Right lobe of liver (tissue), 6 donors: ENCODE measurements around the gene ZDHHC14. TPM values are rescaled to one million over a fixed set of nuclear protein-coding genes. Genes with fewer than 3 reads are reported as not detected.
"Not testable (repeated sequence)": the region's sequence is repeated elsewhere in the genome, so short reads cannot be mapped to it uniquely, and the experiment has no call there.

Experiments used
- ATAC-seq, 4 donors: fragments of 200-7000 bp; cut with Tn5 transposase; one replicate each; pipeline ENCODE4 v1.9.1; 2020; ENCODE audit warnings: mild to moderate bottlenecking in 4 of 4, moderate library complexity in 4 of 4
- DNase-seq, 3 donors: peaks; one replicate each; pipeline ENCODE4 v3.0.0-alpha.2; 2020
- H3K27ac ChIP-seq, 3 donors: fragments of 200-600 bp; one replicate each; pipeline ENCODE4 v1.8.0; 2022
- H3K27me3 ChIP-seq, 2 donors: fragments of 200-600 bp; one replicate each; pipeline ENCODE4 v1.8.0; 2022
- H3K36me3 ChIP-seq, 4 donors: fragments of 200-600 bp; sonication (generic) in 1 of 4; one replicate each; pipeline versions ENCODE4 v1.5.1 to v1.8.0; 2017 to 2022; ENCODE audit warnings: control low read depth in 1 of 4
- H3K4me1 ChIP-seq, 4 donors: fragments of 200-600 bp; sonication (generic) in 1 of 4; one replicate each; pipeline versions ENCODE4 v1.5.1 to v1.8.0; 2017 to 2022; ENCODE audit warnings: control low read depth in 1 of 4
- H3K4me3 ChIP-seq, 3 donors: fragments of 200-600 bp; one replicate each; pipeline ENCODE4 v1.8.0; 2022
- H3K9me3 ChIP-seq, 4 donors: fragments of 200-600 bp; sonication (generic) in 1 of 4; one replicate each; pipeline versions ENCODE4 v1.5.1 to v1.8.0; 2017 to 2022; ENCODE audit warnings: control low read depth in 1 of 4
- POLR2A ChIP-seq: fragments of 450-650 bp; IDR thresholded peaks from one replicate; pipeline ENCODE4 v1.6.1; 2017; ENCODE audit warnings: antibody characterized with exemption, mild to moderate bottlenecking
- WGBS: methylation state at CpG from one replicate; pipeline ENCODE4 v1.1.6; 2018; ENCODE audit warnings: low coverage, low lambda C conversion rate; ENCODE audit not compliant: insufficient coverage; ENCODE audit errors: missing lambda C conversion rate; 5-methylcytosine and 5-hydroxymethylcytosine counted together
- intact Hi-C, 2 donors: fragments of 100-400 bp; cut with DNase I; formaldehyde crosslinking; loops; one replicate each; pipeline versions ENCODE4 v1.11.2 to v1.14.1; 2022
- total RNA-seq, 6 experiments: library from RNA; depleted of rRNA in 2 of 6; stranded (reverse); fragments of >200 nt in 2 of 6; fragmentation: NEBNext Ultra II Directional in 3 of 6; extraction: Animal tissue kit (Norgen Biotek cat#: 25700) in 3 of 6; gene quantifications; one replicate each; pipeline versions ENCODE4 v1.1.0 to v1.2.4, GENCODE V29; 2016 to 2023
- TF ChIP-seq, protein P1 (sequence below), 4 donors: fragments of 200-600 bp in 3 of 4; fragments of 450-650 bp in 1 of 4; IDR thresholded peaks; one replicate each; pipeline versions ENCODE4 v1.5.1 to v1.8.0; 2016 to 2022; ENCODE audit warnings: antibody characterized with exemption in 4 of 4, mild to moderate bottlenecking in 2 of 4
- donor health status: DM: no; HTN: yes; CAD: no.
- donor health status: DM: no; HTN: no; CAD: no.
- donor health status: DM: no; HTN: no; CAD: no.
- donor health status: DM: no; HTN: yes; CAD: no.
- donor health status: DM: no; HTN: yes; CAD: no.

The ZDHHC14 gene
- total RNA-seq, 6 experiments from 2014 or later, result 7.3 to 13.0 (median 10.3) TPM

- H3K9me3 ChIP-seq, result no peaks in the 10 kb centered on the region
- DNase-seq, result no peak
- intact Hi-C loops, result no loop called here
- ATAC-seq, result no peak
- H3K4me3 ChIP-seq, result no peak overlapping the region
- TF ChIP-seq POLR2A, result no peak
- TF ChIP-seq, protein P1, sequence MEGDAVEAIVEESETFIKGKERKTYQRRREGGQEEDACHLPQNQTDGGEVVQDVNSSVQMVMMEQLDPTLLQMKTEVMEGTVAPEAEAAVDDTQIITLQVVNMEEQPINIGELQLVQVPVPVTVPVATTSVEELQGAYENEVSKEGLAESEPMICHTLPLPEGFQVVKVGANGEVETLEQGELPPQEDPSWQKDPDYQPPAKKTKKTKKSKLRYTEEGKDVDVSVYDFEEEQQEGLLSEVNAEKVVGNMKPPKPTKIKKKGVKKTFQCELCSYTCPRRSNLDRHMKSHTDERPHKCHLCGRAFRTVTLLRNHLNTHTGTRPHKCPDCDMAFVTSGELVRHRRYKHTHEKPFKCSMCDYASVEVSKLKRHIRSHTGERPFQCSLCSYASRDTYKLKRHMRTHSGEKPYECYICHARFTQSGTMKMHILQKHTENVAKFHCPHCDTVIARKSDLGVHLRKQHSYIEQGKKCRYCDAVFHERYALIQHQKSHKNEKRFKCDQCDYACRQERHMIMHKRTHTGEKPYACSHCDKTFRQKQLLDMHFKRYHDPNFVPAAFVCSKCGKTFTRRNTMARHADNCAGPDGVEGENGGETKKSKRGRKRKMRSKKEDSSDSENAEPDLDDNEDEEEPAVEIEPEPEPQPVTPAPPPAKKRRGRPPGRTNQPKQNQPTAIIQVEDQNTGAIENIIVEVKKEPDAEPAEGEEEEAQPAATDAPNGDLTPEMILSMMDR (IDR thresholded peaks at IDR 0.05), result no peak
- WGBS, result 88% methylated on average over 4 of the region's 5 CpGs
- H3K36me3 ChIP-seq, result no peaks in the 10 kb centered on the region
- H3K4me1 ChIP-seq, result no peaks in the 10 kb centered on the region
- H3K27me3 ChIP-seq, result no peaks in the 10 kb centered on the region
- H3K27ac ChIP-seq, result no peak overlapping the region
Observed at GRCh38 chr6:157571950-157572349, 191.0 kb downstream of the ZDHHC14 start.

DNA sequence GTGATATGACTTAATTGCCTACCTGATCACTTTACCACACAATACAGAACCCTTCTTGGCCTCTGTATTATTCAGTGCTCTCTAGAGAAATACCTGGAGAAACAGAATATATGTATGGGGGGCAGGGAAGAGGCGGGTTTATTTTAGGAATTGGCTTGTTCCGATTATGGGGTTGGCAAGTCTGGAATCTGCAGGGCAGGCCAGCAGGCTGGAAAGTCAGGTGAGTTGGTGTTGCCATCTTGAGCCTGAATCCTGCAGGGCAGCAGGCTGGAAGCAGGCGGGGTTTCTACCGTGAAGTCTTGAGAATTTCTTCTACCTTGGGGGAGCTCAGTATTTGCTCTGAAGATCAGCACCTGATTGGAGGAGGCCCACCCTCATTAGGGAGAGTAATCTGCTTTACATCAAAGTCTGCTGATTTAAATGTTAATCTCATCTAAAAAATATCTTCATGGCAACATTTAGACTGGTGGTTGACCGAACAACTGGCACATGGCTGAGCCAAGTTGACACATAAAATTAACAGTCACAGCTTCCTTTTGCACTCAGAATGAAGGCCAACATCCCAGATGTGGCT, 193.9 kb downstream of the ZDHHC14 start:
- H3K9me3 ChIP-seq, result no peaks in the 10 kb centered on the region
- no peak for ATAC-seq
- H3K27ac ChIP-seq, result no peak overlapping the region
- TF ChIP-seq, protein P1 (IDR thresholded peaks at IDR 0.05), result no peak
- no peak for TF ChIP-seq POLR2A
- DNase-seq, result no peak
- H3K36me3 ChIP-seq, result no peaks in the 10 kb centered on the region
- intact Hi-C loops, result no loop called here
- WGBS, result 89% methylated on average over 4 of the region's 5 CpGs
- peaks cover 0 to 7% (median under 1%) of the 10 kb centered on the region in 4 donors for H3K4me1 ChIP-seq
- no peaks in the 10 kb centered on the region for H3K27me3 ChIP-seq
- H3K4me3 ChIP-seq, result no peak overlapping the region

- WGBS, result 77% methylated on average over 5 of the region's 9 CpGs
- intact Hi-C loops, result no loop called here
Observed at GRCh38 chr6:157575436-157576145, 194.6 kb downstream of the ZDHHC14 start.

DNA sequence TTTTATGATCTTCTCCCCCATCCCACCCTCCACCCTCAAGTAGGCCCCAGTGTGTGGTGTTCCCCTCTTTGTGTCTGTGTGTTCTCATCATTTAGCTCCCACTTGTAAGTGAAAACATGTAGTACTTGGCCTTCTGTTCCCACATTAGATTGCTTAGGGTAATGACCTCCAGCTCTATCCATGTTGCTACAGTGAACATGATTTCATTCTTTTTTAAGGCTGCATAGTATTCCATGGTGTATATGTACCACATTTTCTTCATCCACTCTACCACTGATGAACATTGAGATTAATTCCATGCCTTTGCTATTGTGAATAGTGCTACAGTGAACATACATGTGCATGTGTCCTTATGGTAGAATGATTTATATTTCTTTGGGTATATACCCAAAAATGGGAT, 196.0 kb downstream of the ZDHHC14 start:
- H3K27ac ChIP-seq, ATAC-seq, H3K36me3 ChIP-seq, H3K4me3 ChIP-seq, DNase-seq, intact Hi-C loops, H3K4me1 ChIP-seq, H3K9me3 ChIP-seq, H3K27me3 ChIP-seq: not testable (repeated sequence)

More at GRCh38 chr6:157575436-157576145, 194.6 kb downstream of the ZDHHC14 start:
- no peaks in the 10 kb centered on the region for H3K36me3 ChIP-seq
- peaks cover 0 to 8% (median 3%) of the 10 kb centered on the region in 4 donors for H3K4me1 ChIP-seq
- no peaks in the 10 kb centered on the region for H3K9me3 ChIP-seq
- ATAC-seq (no peak), DNase-seq (no peak)
- H3K4me3 ChIP-seq, result no peak overlapping the region
- H3K27ac ChIP-seq, result no peak overlapping the region
- TF ChIP-seq, protein P1 (IDR thresholded peaks at IDR 0.05), result no peak
- no peak for TF ChIP-seq POLR2A
- H3K27me3 ChIP-seq, result no peaks in the 10 kb centered on the region

- H3K4me3 ChIP-seq, H3K36me3 ChIP-seq, H3K4me1 ChIP-seq, H3K27me3 ChIP-seq, DNase-seq, H3K9me3 ChIP-seq, ATAC-seq, H3K27ac ChIP-seq, intact Hi-C loops: not testable (repeated sequence)
- WGBS, result no CpG with 5 or more reads among the region's 2 CpGs
Observed at GRCh38 chr6:157578527-157578926, 197.5 kb downstream of the ZDHHC14 start.
